PFSK-1 (cell line): ENCODE data around the gene PCNX3.

Source experiments
- POLR2AphosphoS5 ChIP-seq: IDR thresholded peaks from 2 replicates; pipeline ENCODE4 v1.6.1; 2012; ENCODE audit warnings: low read depth, mild to moderate bottlenecking, control low read depth, low read length, moderate library complexity
- REST ChIP-seq, 2 experiments: IDR thresholded peaks; 2 replicates each; pipeline versions ENCODE4 v1.6.1 to v1.8.0; 2011 to 2012; ENCODE audit warnings: low read depth in 2 of 2, low read length in 2 of 2, control low read depth in 1 of 2, inconsistent platforms in 1 of 2, mild to moderate bottlenecking in 1 of 2, moderate library complexity in 1 of 2; ENCODE audit not compliant: insufficient read depth in 1 of 2
- SIN3A ChIP-seq: IDR thresholded peaks from 2 replicates; pipeline ENCODE4 v1.6.1; 2012; ENCODE audit warnings: mild to moderate bottlenecking, low read length, moderate library complexity, borderline replicate concordance; ENCODE audit not compliant: insufficient read depth
- TAF1 ChIP-seq: IDR thresholded peaks from 2 replicates; pipeline ENCODE4 v1.6.1; 2012; ENCODE audit warnings: low read length, control low read depth, borderline replicate concordance; ENCODE audit not compliant: insufficient read depth

- no peak for TF ChIP-seq POLR2AphosphoS5
- TF ChIP-seq SIN3A: no peak
- no peak for TF ChIP-seq REST (IDR thresholded peaks at IDR 0.05; ENCODE audit: insufficient read depth in 1 of 2, low read depth in 2 of 2, low read length in 2 of 2)
- TF ChIP-seq TAF1: no peak
Observed at GRCh38 chr11:65609665-65610064, 5.9 kb upstream of the PCNX3 start.
